UCSD-AML1 (cell line): ENCODE results near the gene LDHAL6B.
A peak's percentile ranks its signal among the peaks of the same experiment; 100 is the strongest.

Experiments used
- DNase-seq: peaks from one replicate; lab custom pipeline; 2025; ENCODE audit not compliant: unreplicated experiment; lab: John Stamatoyannopoulos, UW

The LDHAL6B gene

DNA sequence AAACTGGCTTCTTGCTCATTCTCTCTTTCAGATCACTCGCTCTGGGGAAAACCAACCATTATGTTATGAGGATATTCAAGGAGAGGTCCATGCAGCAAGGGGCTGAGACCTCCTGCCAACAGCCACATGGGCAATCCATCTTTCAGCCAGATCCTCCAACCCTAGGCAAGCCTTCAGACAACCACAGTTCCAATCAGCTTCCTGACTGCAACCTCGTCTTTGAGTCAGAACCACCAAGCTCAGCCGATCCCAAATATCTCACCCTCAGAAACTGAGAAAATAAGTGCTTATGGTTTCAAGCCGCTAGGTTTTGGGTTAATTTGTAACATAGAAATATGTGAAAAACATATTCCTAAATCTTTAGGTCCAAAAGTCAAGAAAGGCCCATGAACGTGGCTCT lies 10.3 kb downstream of the LDHAL6B start:
- DNase-seq = no peak

GRCh38 chr15:59217876-59218498 lies 11.3 kb downstream of the LDHAL6B start:
- no peak for DNase-seq

- DNase-seq = no peak
These were observed 12.1 kb downstream of the LDHAL6B start for GRCh38 chr15:59218710-59219109.

- DNase-seq = no peak
These were observed 15.2 kb downstream of the LDHAL6B start for GRCh38 chr15:59221511-59222505.

GRCh38 chr15:59222906-59223550 lies 16.4 kb downstream of the LDHAL6B start:
- DNase-seq = no peak

GRCh38 chr15:59223736-59224135 lies 17.1 kb downstream of the LDHAL6B start:
- DNase-seq = no peak

GRCh38 chr15:59224474-59224873 lies 17.8 kb downstream of the LDHAL6B start:
- DNase-seq = no peak

GRCh38 chr15:59227021-59227420 lies 20.4 kb downstream of the LDHAL6B start:
- DNase-seq = no peak

DNA sequence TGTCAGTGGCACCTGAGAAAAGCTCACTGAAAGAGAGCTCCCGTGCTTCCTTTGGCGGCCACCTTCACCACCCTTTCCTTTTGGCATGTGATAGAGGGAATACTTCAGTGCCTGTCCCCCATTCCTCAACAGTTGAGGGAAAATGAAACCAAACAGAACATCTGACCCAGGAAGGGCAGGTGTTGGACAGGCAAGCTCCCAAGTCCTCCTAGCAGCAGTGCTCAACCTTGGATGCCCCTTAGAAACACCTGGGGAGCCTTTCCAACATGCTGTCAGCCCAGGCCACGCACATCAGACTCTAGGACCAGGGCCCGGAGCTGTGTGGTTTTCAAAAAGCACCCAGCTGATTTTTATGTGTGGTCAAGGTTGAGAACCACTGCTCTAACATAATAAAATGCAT lies 22.4 kb downstream of the LDHAL6B start:
- no peak for DNase-seq

DNA sequence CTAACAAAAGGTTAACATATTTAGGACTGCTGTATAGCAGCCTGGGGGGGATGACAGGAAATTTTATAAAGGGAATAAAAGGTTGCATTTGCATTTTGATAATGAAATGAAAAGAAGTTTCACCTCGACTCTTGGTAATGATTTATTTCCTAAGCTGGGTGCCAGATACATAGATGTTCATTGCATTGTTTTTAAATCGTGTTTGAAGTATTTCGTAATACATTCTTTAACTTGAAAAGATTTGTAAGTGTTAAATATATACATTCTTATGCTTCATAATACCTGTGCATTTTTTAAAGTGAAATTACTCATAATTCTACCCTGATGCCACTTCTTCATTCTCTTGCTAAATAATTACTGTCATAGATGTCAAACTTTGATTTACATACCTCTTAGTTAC lies 22.8 kb downstream of the LDHAL6B start:
- DNase-seq = no peak

DNA sequence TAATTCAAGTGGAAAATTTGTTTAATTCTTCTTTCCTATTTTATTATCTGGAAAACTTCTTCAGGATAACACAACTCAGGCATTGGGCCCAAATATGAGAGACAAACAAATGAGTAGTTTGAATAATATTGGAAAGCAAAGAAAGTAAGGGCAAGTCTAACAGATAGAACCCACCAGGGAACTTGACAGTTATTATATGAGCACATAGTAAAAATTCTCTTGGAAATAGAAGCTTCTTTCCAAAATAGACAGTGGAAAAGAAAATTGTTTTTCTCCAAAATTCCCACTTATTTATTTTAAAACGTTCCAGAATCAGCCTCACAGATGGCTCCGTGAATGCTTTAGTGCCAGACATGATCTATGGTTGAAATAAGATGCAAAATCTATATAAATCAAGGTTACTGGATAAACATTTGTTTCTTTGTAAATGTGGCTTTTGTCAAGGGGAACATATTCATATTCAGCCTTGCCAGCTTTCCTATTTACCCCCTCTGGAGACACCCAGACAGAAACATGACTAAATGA lies 23.9 kb downstream of the LDHAL6B start:
- DNase-seq = no peak

DNA sequence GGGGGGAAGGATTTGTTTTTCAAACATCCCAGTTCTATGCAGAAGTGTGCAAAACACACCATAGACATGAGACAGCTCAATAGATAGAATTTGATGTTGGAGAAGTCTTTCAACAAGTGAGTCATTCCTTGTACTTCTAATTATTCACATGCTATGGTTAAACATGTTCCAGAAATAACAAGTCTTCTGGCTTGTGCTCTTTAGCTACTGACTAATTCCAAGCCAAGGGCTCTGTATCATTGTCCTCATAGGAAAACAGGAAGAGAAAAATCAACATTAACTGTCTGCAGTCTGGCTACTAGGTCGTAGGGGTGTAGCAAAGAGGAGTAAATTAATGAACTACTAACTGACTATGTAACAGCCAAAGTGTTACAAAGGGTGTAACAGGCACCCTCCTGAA lies 25.8 kb downstream of the LDHAL6B start:
- DNase-seq = no peak

DNA sequence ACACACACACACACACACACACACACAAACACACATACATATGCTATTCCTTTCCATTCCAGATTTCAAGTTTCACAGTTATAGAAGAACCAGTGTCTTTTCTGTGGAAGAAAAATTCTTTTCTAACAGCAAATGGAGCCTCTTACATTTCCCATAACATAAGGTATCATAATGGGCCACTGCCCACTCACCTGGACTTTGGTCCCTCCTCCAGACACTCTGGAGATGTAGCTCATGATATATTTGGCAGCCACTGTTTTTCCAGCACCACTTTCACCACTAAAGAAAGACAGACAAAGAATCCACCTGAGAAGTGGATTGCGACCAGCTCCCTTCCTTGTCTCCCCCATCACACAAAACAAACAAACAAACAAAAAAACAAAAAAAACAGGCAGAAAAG lies 29.8 kb downstream of the LDHAL6B start:
- DNase-seq = no peak

GRCh38 chr15:59237119-59237855 lies 30.6 kb downstream of the LDHAL6B start:
- DNase-seq = peak; percentile 21

DNA sequence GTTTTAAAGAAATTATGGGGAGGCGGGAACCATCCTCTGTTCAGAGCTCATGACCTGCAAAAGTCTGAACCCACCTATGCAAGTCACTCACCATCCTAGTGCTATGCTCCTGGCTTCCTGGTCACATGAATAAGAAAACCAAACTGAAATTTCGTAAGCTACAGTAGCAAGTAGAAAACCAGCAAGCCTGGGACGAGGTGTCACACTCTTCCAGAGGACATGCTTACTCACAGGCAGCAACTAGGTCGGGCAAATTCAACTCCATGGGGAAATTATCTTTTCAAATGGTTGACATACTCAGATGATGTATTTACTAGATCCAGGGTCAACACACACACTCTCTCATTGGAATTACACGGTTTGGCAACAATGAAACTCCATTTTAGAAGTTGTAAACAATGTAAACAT lies 31.3 kb downstream of the LDHAL6B start:
- DNase-seq = no peak

DNA sequence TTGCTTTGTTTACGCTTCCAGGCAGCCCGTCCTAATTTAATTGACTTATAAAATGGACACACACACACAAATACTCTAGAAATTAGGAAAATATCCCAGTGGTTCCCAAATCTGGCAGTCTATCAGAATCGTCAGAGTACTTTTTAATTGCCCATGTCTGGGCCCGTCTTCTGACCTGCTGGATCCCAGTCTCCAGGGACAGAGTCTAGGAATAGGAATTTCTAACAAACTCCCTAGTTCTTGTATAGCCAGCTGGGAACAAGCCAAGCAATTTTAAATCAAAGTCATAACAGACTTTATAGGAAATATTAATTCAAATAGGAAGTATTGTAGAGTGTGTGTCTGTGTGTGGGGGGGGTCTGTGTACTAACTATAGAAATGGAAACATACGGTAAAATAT lies 33.4 kb downstream of the LDHAL6B start:
- no peak for DNase-seq

DNA sequence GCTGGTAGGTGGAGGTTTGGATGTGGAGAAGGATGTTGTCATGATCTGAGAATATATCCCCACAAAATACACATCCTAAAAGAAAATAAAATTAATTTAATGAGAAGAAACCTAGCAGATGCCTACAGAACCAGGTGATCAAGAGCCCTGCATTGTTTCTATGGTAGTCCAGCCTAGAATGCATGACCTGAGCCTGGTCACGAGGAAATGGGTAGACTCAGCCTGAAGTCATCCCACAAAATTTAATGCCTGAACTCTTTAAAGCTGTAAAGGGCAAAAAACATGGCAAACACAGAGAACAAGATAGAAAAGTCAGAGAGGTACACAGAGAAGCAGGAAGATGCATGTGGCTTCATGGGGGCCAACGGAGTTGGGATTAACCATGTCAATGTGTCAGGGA lies 36.0 kb downstream of the LDHAL6B start:
- DNase-seq = no peak

DNA sequence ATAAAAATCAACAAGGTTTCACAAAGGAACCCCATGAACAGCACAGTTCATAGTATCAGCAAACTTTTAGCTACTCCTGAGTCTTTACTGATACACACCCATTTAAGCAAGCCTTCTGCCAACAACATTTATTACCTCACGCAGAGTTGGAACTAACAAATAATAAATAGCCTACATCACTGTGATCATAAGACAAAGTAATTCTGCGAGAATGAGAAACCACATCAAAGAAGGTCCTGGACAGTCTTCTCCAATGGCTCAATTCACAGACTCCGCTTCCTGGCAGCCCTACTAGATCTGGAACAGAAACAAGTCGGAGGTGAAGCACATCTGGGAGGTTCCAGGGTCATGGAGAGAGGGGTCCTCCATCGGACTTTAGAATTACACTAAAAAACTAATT lies 37.0 kb downstream of the LDHAL6B start:
- no peak for DNase-seq

DNA sequence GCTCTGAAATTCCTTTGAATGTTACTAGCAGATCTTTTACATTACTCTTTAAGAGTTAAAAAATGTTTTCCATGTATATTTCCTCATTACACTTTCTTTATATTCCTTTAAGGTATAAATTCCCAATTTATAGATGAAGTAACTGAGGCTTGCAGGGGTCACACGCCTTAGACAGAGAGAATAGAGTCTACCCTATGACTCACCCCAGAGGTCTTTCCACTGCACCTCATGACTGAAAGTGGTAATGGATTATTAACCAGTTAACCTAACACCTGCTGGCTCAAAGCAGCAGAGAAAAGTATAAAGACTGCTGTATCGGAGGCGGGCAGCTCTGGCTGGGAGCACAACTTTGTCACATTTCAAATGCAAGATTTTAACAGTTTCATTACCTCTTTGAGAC lies 37.7 kb downstream of the LDHAL6B start:
- DNase-seq = no peak

DNA sequence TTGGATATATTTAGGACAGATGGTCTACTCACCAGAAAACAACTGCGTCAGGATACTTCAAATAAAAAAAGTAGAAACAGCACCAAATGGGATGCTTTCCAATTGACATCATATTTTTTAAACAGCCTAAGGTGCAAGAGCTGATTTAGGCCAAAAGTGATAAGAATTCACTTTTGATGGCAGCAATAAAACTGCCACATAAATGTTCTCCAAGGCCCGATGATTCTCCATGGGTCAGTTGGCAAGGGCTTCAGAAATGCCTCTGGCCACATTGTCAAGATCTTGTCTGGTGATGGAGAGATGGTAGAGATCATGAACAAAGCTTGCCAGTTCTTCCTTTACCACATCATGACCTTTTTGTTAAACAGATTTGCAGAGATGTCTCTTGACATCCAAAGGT lies 38.9 kb downstream of the LDHAL6B start:
- DNase-seq = no peak

- peak; percentile 33 for DNase-seq
These were observed 40.7 kb downstream of the LDHAL6B start for GRCh38 chr15:59247364-59247763.
